Measurements from ENCODE around the gene OR6C2.

DNA sequence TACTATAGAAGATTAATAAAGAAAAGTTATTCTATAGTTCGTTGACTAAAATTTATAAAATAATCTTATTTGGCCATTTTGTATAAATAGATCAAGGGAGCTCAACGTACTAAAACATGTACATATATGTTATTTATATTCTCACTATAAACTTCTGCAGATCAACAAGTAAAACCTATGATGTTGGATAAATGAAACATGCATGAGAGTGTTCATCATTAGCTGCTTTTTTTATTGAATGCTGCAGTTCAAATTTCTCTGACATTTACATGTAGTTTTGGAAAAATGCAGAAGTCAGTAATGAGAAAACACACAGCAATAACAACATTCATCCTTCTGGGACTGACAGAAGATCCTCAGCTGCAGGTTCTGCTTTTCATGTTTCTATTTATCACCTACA, 48.2 kb downstream of the OR6C2 start, which contains the start of gene OR6C68:
- TF ChIP-seq, protein P1, sequence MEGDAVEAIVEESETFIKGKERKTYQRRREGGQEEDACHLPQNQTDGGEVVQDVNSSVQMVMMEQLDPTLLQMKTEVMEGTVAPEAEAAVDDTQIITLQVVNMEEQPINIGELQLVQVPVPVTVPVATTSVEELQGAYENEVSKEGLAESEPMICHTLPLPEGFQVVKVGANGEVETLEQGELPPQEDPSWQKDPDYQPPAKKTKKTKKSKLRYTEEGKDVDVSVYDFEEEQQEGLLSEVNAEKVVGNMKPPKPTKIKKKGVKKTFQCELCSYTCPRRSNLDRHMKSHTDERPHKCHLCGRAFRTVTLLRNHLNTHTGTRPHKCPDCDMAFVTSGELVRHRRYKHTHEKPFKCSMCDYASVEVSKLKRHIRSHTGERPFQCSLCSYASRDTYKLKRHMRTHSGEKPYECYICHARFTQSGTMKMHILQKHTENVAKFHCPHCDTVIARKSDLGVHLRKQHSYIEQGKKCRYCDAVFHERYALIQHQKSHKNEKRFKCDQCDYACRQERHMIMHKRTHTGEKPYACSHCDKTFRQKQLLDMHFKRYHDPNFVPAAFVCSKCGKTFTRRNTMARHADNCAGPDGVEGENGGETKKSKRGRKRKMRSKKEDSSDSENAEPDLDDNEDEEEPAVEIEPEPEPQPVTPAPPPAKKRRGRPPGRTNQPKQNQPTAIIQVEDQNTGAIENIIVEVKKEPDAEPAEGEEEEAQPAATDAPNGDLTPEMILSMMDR (IDR thresholded peaks at IDR 0.05; ENCODE audit: low read length): no peak
- TF ChIP-seq EZH2 (IDR thresholded peaks at IDR 0.05; ENCODE audit: borderline replicate concordance, low read length): no peak

Measured in OCI-LY1 (cell line).